ENCODE measurements around the gene DLG1. TPM values are rescaled to one million over a fixed set of nuclear protein-coding genes. Genes with fewer than 3 reads are reported as not detected.

DLG1 gene
- total RNA-seq, 4 donors from 2014 or later: 71.4 to 90.4 (median 80.9) TPM

GRCh38 chr3:197014024-197014423 is 284.4 kb downstream of the DLG1 start:
- Histone ChIP-seq H3K4me3 (no peak overlapping the region), H3K27ac (no peak overlapping the region), H3K9me3 (no peaks in the 10 kb centered on the region), H3K4me1 (no peaks in the 10 kb centered on the region), H3K27me3 (no peaks in the 10 kb centered on the region), H3K36me3 (no peaks in the 10 kb centered on the region)
- no peak for TF ChIP-seq POLR2AphosphoS5 (IDR thresholded peaks at IDR 0.05)
- TF ChIP-seq EP300 (IDR thresholded peaks at IDR 0.05): no peak
- no peak for TF ChIP-seq POLR2A (IDR thresholded peaks at IDR 0.05)
- TF ChIP-seq, protein P1, sequence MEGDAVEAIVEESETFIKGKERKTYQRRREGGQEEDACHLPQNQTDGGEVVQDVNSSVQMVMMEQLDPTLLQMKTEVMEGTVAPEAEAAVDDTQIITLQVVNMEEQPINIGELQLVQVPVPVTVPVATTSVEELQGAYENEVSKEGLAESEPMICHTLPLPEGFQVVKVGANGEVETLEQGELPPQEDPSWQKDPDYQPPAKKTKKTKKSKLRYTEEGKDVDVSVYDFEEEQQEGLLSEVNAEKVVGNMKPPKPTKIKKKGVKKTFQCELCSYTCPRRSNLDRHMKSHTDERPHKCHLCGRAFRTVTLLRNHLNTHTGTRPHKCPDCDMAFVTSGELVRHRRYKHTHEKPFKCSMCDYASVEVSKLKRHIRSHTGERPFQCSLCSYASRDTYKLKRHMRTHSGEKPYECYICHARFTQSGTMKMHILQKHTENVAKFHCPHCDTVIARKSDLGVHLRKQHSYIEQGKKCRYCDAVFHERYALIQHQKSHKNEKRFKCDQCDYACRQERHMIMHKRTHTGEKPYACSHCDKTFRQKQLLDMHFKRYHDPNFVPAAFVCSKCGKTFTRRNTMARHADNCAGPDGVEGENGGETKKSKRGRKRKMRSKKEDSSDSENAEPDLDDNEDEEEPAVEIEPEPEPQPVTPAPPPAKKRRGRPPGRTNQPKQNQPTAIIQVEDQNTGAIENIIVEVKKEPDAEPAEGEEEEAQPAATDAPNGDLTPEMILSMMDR (IDR thresholded peaks at IDR 0.05): no peak
- 91 to 94% methylated on average over 5 to 6 of the region's 6 CpGs for WGBS, 2 donors (ENCODE audit: low coverage in 1 of 2)
- no peak for ATAC-seq

DNA sequence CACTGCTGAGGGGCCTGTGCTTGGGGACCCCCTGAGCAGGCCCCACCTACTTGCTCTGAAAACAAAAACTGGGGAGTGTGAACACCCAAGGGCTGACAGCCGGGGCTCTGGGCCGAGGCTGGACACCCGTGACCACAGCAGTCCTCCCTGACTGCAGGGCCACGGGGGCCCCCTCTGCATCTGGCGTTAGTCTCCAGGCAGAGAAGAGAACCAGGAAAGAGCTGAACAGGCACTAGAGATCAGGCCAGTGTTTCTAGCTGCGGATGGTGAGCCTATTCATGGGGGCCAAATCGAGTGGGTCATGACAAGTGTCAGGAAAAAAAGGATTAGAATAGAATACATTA is 285.9 kb downstream of the DLG1 start:
- H3K36me3 ChIP-seq: no peaks in the 10 kb centered on the region
- H3K27ac ChIP-seq: no peak overlapping the region
- no peak overlapping the region for H3K4me3 ChIP-seq
- H3K9me3 ChIP-seq: no peaks in the 10 kb centered on the region
- H3K4me1 ChIP-seq: no peaks in the 10 kb centered on the region
- TF ChIP-seq POLR2A (IDR thresholded peaks at IDR 0.05) (no peak), POLR2AphosphoS5 (IDR thresholded peaks at IDR 0.05) (no peak), EP300 (IDR thresholded peaks at IDR 0.05) (no peak)
- TF ChIP-seq, protein P1 (IDR thresholded peaks at IDR 0.05): no peak
- 80% methylated on average over 1 of the region's 7 CpGs; no CpG with 5 or more reads in 1 of the 2 donors for WGBS, 2 donors (ENCODE audit: low coverage in 1 of 2)
- no peaks in the 10 kb centered on the region for H3K27me3 ChIP-seq
- ATAC-seq: no peak

GRCh38 chr3:197011780-197012539 is 286.5 kb downstream of the DLG1 start:
- TF ChIP-seq, protein P1 (IDR thresholded peaks at IDR 0.05): no peak
- TF ChIP-seq EP300 (IDR thresholded peaks at IDR 0.05) (no peak), POLR2A (IDR thresholded peaks at IDR 0.05) (no peak), POLR2AphosphoS5 (IDR thresholded peaks at IDR 0.05) (no peak)
- WGBS, 2 donors (ENCODE audit: low coverage in 1 of 2): 74% methylated on average over 3 of the region's 25 CpGs; no CpG with 5 or more reads in 1 of the 2 donors

GRCh38 chr3:197010556-197011351 is 287.7 kb downstream of the DLG1 start:
- WGBS, 2 donors (ENCODE audit: low coverage in 1 of 2): 60 to 90% methylated on average over 2 of the region's 30 CpGs
- Histone ChIP-seq H3K27ac (no peak overlapping the region), H3K4me3 (no peak overlapping the region), H3K9me3 (no peaks in the 10 kb centered on the region), H3K4me1 (no peaks in the 10 kb centered on the region), H3K27me3 (no peaks in the 10 kb centered on the region), H3K36me3 (no peaks in the 10 kb centered on the region)
- TF ChIP-seq EP300 (IDR thresholded peaks at IDR 0.05) (no peak), POLR2A (IDR thresholded peaks at IDR 0.05) (no peak), POLR2AphosphoS5 (IDR thresholded peaks at IDR 0.05) (no peak)
- TF ChIP-seq, protein P1 (IDR thresholded peaks at IDR 0.05): no peak
- ATAC-seq: no peak

More at GRCh38 chr3:197011780-197012539, 286.5 kb downstream of the DLG1 start:
- no peaks in the 10 kb centered on the region for H3K36me3 ChIP-seq
- no peaks in the 10 kb centered on the region for H3K9me3 ChIP-seq
- no peak overlapping the region for H3K27ac ChIP-seq
- H3K4me3 ChIP-seq: no peak overlapping the region
- no peaks in the 10 kb centered on the region for H3K27me3 ChIP-seq
- H3K4me1 ChIP-seq: no peaks in the 10 kb centered on the region
- ATAC-seq: no peak
